HFF-Myc (cell line): Measurements from ENCODE around the gene MSANTD2.
"Not testable (repeated sequence)": the region's sequence is repeated elsewhere in the genome, so short reads cannot be mapped to it uniquely, and the experiment has no call there.

Source experiments
- DNase-seq: peaks from one replicate; pipeline ENCODE4 v3.0.0-alpha.2; 2011; ENCODE audit warnings: low read depth; ENCODE audit errors: extremely low read depth
- H3K4me3 ChIP-seq: replicated peaks from 2 replicates; pipeline ENCODE4 v1.5.1; 2011; ENCODE audit warnings: low read depth, mild to moderate bottlenecking, control low read depth, low read length
- CTCF ChIP-seq: IDR thresholded peaks from 2 replicates; pipeline ENCODE4 v1.5.1; 2012; ENCODE audit warnings: mild to moderate bottlenecking, low read depth, low read length, control low read depth; ENCODE audit errors: missing control alignments

MSANTD2 gene

GRCh38 chr11:124783002-124783401 is 17.2 kb downstream of the MSANTD2 start:
- DNase-seq: no peak
- H3K4me3 ChIP-seq: no peak overlapping the region
- no peak for TF ChIP-seq CTCF

- no peak for DNase-seq
- H3K4me3 ChIP-seq: no peak overlapping the region
- TF ChIP-seq CTCF: no peak
Measured at GRCh38 chr11:124779568-124779967, 20.6 kb downstream of the MSANTD2 start.

- peak; percentile 21 for TF ChIP-seq CTCF
- DNase-seq: no peak
- no peak overlapping the region for H3K4me3 ChIP-seq
Measured at GRCh38 chr11:124778281-124778680, 21.9 kb downstream of the MSANTD2 start.

GRCh38 chr11:124776865-124777645 is 23.2 kb downstream of the MSANTD2 start:
- DNase-seq: no peak
- no peak overlapping the region for H3K4me3 ChIP-seq
- TF ChIP-seq CTCF: no peak

GRCh38 chr11:124770959-124771358 is 29.2 kb downstream of the MSANTD2 start:
- H3K4me3 ChIP-seq, DNase-seq: not testable (repeated sequence)

GRCh38 chr11:124769806-124770774 is 30.1 kb downstream of the MSANTD2 start:
- no peak for TF ChIP-seq CTCF
- DNase-seq: peak; percentile 22
- H3K4me3 ChIP-seq: no peak overlapping the region

GRCh38 chr11:124768914-124769313 is 31.3 kb downstream of the MSANTD2 start:
- no peak overlapping the region for H3K4me3 ChIP-seq
- no peak for TF ChIP-seq CTCF
- no peak for DNase-seq
